GM23248 (cell line): Measurements from ENCODE around the gene PNLIPRP3. TPM values are rescaled to one million over a fixed set of nuclear protein-coding genes. Genes with fewer than 3 reads are reported as not detected.

Source experiments
- DNase-seq: peaks from one replicate; pipeline ENCODE4 v3.0.0-alpha.2; 2015
- H2AFZ ChIP-seq: fragments of 200-600 bp; sonication (generic); 2 replicates; pipeline ENCODE4 v1.6.1; 2016; ENCODE audit warnings: antibody characterized with exemption
- H3F3A ChIP-seq: fragments of 200-600 bp; sonication (generic); 2 replicates; pipeline ENCODE4 v1.6.1; 2016; ENCODE audit warnings: mild to moderate bottlenecking, antibody characterized with exemption, mixed run types; ENCODE audit not compliant: insufficient read depth
- H3K27ac ChIP-seq: fragments of 200-600 bp; sonication (generic); 2 replicates; pipeline ENCODE4 v1.5.1; 2016; ENCODE audit warnings: mild to moderate bottlenecking
- H3K27me3 ChIP-seq: fragments of 200-600 bp; sonication (generic); replicated peaks from 2 replicates; pipeline ENCODE4 v1.6.1; 2016; ENCODE audit warnings: mild to moderate bottlenecking; ENCODE audit not compliant: insufficient read depth
- H3K36me3 ChIP-seq: fragments of 200-600 bp; sonication (generic); 2 replicates; pipeline ENCODE4 v1.6.1; 2016; ENCODE audit warnings: low read depth, mild to moderate bottlenecking
- H3K4me1 ChIP-seq: fragments of 200-600 bp; sonication (generic); 2 replicates; pipeline ENCODE4 v1.6.1; 2016; ENCODE audit warnings: mild to moderate bottlenecking; ENCODE audit not compliant: insufficient read depth
- H3K4me2 ChIP-seq: fragments of 200-600 bp; sonication (generic); one replicate; pipeline ENCODE4 v1.6.1; 2016; ENCODE audit warnings: mild to moderate bottlenecking; ENCODE audit not compliant: unreplicated experiment
- H3K4me3 ChIP-seq: fragments of 200-600 bp; sonication (generic); 2 replicates; pipeline ENCODE4 v1.5.1; 2016; ENCODE audit warnings: mild to moderate bottlenecking
- H3K79me2 ChIP-seq: fragments of 200-600 bp; sonication (generic); 2 replicates; pipeline ENCODE4 v1.6.1; 2016; ENCODE audit warnings: mild to moderate bottlenecking; ENCODE audit not compliant: insufficient read depth
- H3K9ac ChIP-seq: fragments of 200-600 bp; sonication (generic); 2 replicates; pipeline ENCODE4 v1.6.1; 2016; ENCODE audit warnings: mild to moderate bottlenecking
- H3K9me2 ChIP-seq: fragments of 200-600 bp; sonication (generic); 2 replicates; pipeline ENCODE4 v1.6.1; 2016; ENCODE audit warnings: mixed run types, mild to moderate bottlenecking, moderate library complexity; ENCODE audit not compliant: insufficient read depth
- H3K9me3 ChIP-seq: fragments of 200-600 bp; sonication (generic); one replicate; pipeline ENCODE4 v1.6.1; 2017; ENCODE audit warnings: low read depth
- H4K20me1 ChIP-seq: fragments of 200-600 bp; sonication (generic); 2 replicates; pipeline ENCODE4 v1.6.0; 2016; ENCODE audit not compliant: insufficient read depth
- EZH2 ChIP-seq: fragments of 200-600 bp; sonication (generic); IDR thresholded peaks from 2 replicates; pipeline ENCODE4 v1.6.1; 2018; ENCODE audit warnings: antibody characterized with exemption, mild to moderate bottlenecking; ENCODE audit not compliant: insufficient read depth, poor library complexity, severe bottlenecking
- EZH2phosphoT487 ChIP-seq: fragments of 200-600 bp; sonication (generic); IDR thresholded peaks from 2 replicates; pipeline ENCODE4 v1.6.1; 2018; ENCODE audit warnings: antibody characterized with exemption, moderate library complexity, mild to moderate bottlenecking, low read depth; ENCODE audit not compliant: insufficient read depth
- WGBS, 2 experiments: methylation state at CpG; one replicate each; pipeline ENCODE4 v1.1.6; 2015 to 2017; ENCODE audit warnings: low lambda C conversion rate in 2 of 2, low coverage in 1 of 2; ENCODE audit errors: missing lambda C conversion rate in 2 of 2; 5-methylcytosine and 5-hydroxymethylcytosine counted together
- in situ Hi-C: fragments of 300-500 bp; cut with MboI; formaldehyde crosslinking; loops from 2 replicates; pipeline ENCODE4 v1.15.0; 2020
- polyA plus RNA-seq: library from polyadenylated mRNA; unstranded; fragments of >200 nt; fragmentation: Nextera tagmentation; extraction: Ambion mirVana; gene quantifications from 2 replicates; pipeline ENCODE4 v1.2.1, GENCODE V29; 2016
- total RNA-seq: library from RNA; depleted of rRNA; stranded (reverse); fragments of >200 nt; shearing (Covaris generic); gene quantifications from 2 replicates; pipeline ENCODE4 v1.2.3, GENCODE V29; 2014

PNLIPRP3 gene
- total and polyA plus RNA-seq, 2 experiments from 2014 or later = not detected

DNA sequence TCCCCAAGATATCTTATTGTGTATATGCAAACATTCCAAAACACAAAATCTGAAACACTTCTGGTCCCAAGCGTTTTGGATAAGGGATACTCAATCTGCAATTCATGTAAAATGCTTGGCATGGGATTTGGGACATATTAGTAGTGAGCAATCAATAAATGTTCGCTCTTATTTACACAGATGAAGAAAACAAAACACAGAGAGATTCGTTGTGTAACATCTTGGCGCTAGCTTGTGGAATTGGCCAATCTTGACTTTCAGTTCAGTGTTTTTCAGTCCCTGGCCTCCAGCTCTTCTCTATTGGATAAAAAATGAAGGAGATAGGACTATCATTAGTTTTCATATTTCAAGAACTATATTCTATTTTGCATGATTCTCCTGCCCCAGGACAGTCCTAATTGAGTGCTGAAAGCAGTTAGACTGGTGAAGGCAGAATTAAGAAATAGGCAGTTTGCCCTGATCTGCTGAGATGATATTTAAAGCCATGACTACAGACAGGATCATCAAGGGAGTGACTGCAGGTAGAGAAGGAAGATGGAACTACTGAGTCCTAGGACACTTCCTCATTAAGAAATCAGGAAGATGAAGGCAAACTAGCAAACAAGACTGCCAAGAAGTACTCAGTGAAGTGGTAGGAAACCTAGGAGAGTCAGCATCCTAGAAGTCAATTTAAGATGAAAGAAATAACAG, 1.8 kb downstream of the PNLIPRP3 start:
- no peak overlapping the region for H3K27ac ChIP-seq
- TF ChIP-seq EZH2 = no peak
- no peak for TF ChIP-seq EZH2phosphoT487
- WGBS, 2 experiments = 31 to 40% methylated on average over 4 of the region's 4 CpGs

GRCh38 chr10:116430288-116430687, 2.6 kb downstream of the PNLIPRP3 start:
- Histone ChIP-seq H3K27ac (no peak overlapping the region), H3K4me2 (no peak overlapping the region), H3K9ac (no peak overlapping the region), H3K4me1 (no peaks in the 10 kb centered on the region), H3K27me3 (0 out of 2 replicates have a peak, but pooled peaks cover 2% of the 10 kb centered on the region), H3K4me3 (no peak overlapping the region), H3F3A (no peaks in the 10 kb centered on the region), H3K9me3 (no peaks in the 10 kb centered on the region), H3K9me2 (no peaks in the 10 kb centered on the region), H3K36me3 (no peaks in the 10 kb centered on the region), H4K20me1 (no peaks in the 10 kb centered on the region), H2AFZ (no peak overlapping the region), H3K79me2 (no peaks in the 10 kb centered on the region)
- 56 to 57% methylated on average over 1 of the region's 1 CpG for WGBS, 2 experiments
- TF ChIP-seq EZH2phosphoT487 = no peak
- no peak for TF ChIP-seq EZH2
- in situ Hi-C loops = no loop called here
- DNase-seq = no peak

More for the DNA sequence above, 1.8 kb downstream of the PNLIPRP3 start:
- Histone ChIP-seq H3K27me3 (0 out of 2 replicates have a peak, but pooled peaks cover 2% of the 10 kb centered on the region), H2AFZ (no peak overlapping the region), H3K4me1 (no peaks in the 10 kb centered on the region), H3F3A (no peaks in the 10 kb centered on the region), H3K9me2 (no peaks in the 10 kb centered on the region), H3K9ac (no peak overlapping the region), H3K4me3 (no peak overlapping the region), H3K79me2 (no peaks in the 10 kb centered on the region), H3K9me3 (no peaks in the 10 kb centered on the region), H3K4me2 (no peak overlapping the region), H3K36me3 (no peaks in the 10 kb centered on the region), H4K20me1 (no peaks in the 10 kb centered on the region)
- DNase-seq = no peak
- in situ Hi-C loops = no loop called here

DNA sequence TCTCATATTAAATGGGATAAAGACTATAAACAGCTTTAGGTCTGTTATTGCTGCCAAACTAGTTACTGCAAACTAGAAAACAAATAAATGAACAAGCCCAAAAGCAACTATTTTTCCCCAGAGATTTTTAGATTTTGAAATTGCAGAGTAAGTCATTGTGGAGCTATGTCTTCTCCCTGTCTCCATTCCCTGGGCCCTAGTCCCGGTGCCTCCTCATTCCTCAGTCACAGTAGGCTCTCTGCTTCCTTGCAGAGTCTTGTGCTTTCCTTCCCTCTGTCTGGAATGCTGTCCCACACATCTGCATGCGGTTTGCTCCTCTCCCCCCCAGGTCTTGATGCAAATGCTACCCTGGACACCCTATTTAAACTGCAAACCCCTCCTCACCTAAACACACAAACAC, 4.0 kb downstream of the PNLIPRP3 start:
- no peak for DNase-seq
- H3F3A ChIP-seq = no peaks in the 10 kb centered on the region
- no peaks in the 10 kb centered on the region for H3K9me3 ChIP-seq
- no peak overlapping the region for H3K4me3 ChIP-seq
- no peak overlapping the region for H3K9ac ChIP-seq
- H3K79me2 ChIP-seq = no peaks in the 10 kb centered on the region
- no peaks in the 10 kb centered on the region for H3K9me2 ChIP-seq
- no peak overlapping the region for H3K27ac ChIP-seq
- H3K36me3 ChIP-seq = no peaks in the 10 kb centered on the region
- H2AFZ ChIP-seq = no peak overlapping the region
- H3K4me1 ChIP-seq = no peaks in the 10 kb centered on the region
- H3K27me3 ChIP-seq = 0 out of 2 replicates have a peak, but pooled peaks cover 2% of the 10 kb centered on the region
- no peaks in the 10 kb centered on the region for H4K20me1 ChIP-seq
- 15 to 17% methylated on average over 2 of the region's 2 CpGs for WGBS, 2 experiments
- no peak overlapping the region for H3K4me2 ChIP-seq
- TF ChIP-seq EZH2phosphoT487 (no peak), EZH2 (no peak)
- in situ Hi-C loops = no loop called here

- no peaks in the 10 kb centered on the region for H3K9me2 ChIP-seq
- H3K4me1 ChIP-seq = no peaks in the 10 kb centered on the region
- in situ Hi-C loops = no loop called here
- 0 out of 2 replicates have a peak, but pooled peaks cover 2% of the 10 kb centered on the region for H3K27me3 ChIP-seq
- no peak overlapping the region for H3K27ac ChIP-seq
- H3K9me3 ChIP-seq = no peaks in the 10 kb centered on the region
- no peak for DNase-seq
- TF ChIP-seq EZH2 = no peak
- no peak overlapping the region for H2AFZ ChIP-seq
- 39 to 53% methylated on average over 1 of the region's 1 CpG for WGBS, 2 experiments
- H4K20me1 ChIP-seq = no peaks in the 10 kb centered on the region
- no peaks in the 10 kb centered on the region for H3F3A ChIP-seq
- no peak overlapping the region for H3K4me2 ChIP-seq
- no peak overlapping the region for H3K4me3 ChIP-seq
- H3K79me2 ChIP-seq = no peaks in the 10 kb centered on the region
- H3K36me3 ChIP-seq = no peaks in the 10 kb centered on the region
- no peak overlapping the region for H3K9ac ChIP-seq
These were observed 9.5 kb downstream of the PNLIPRP3 start for GRCh38 chr10:116437076-116437692.
